Keratinocyte (primary cell): Measurements from ENCODE around the gene TSTD2. TPM values are rescaled to one million over a fixed set of nuclear protein-coding genes. Genes with fewer than 3 reads are reported as not detected.

ENCODE experiments used
- DNase-seq: peaks from one replicate; pipeline ENCODE4 v3.0.0-alpha.2; 2011; ENCODE audit warnings: low read depth, missing footprints, low spot score
- FAIRE-seq: peaks from 2 replicates; lab custom pipeline; 2011; peaks lifted over from hg19 to GRCh38; lab: Jason Lieb, UNC
- H2AFZ ChIP-seq: 2 replicates; pipeline ENCODE4 v1.6.0; 2012; ENCODE audit warnings: low read length, control low read depth, inconsistent platforms; ENCODE audit not compliant: control insufficient read depth
- H3K27ac ChIP-seq: 2 replicates; pipeline ENCODE4 v1.5.1; 2011; ENCODE audit warnings: low read length; ENCODE audit not compliant: control insufficient read depth, insufficient read depth
- H3K27me3 ChIP-seq: 3 replicates; pipeline ENCODE4 v1.6.0; 2011; ENCODE audit warnings: low read length; ENCODE audit not compliant: control insufficient read depth, insufficient read depth; ENCODE audit errors: extremely low read depth
- H3K36me3 ChIP-seq, 2 experiments: 2 replicates in 1 of 2; 3 replicates in 1 of 2; pipeline ENCODE4 v1.5.1; 2011; ENCODE audit warnings: low read length in 2 of 2, mild to moderate bottlenecking in 1 of 2; ENCODE audit not compliant: control insufficient read depth in 2 of 2, insufficient read depth in 2 of 2; ENCODE audit errors: extremely low read depth in 1 of 2
- H3K4me1 ChIP-seq: 3 replicates; pipeline ENCODE4 v1.5.1; 2011; ENCODE audit warnings: low read length; ENCODE audit not compliant: control insufficient read depth, insufficient read depth; ENCODE audit errors: extremely low read depth
- H3K4me2 ChIP-seq: 3 replicates; pipeline ENCODE4 v1.6.0; 2011; ENCODE audit warnings: low read depth, low read length; ENCODE audit not compliant: control insufficient read depth, insufficient read depth; ENCODE audit errors: extremely low read depth
- H3K4me3 ChIP-seq, 3 experiments: fragments of 200-600 bp in 1 of 3; sonication (generic) in 1 of 3; 2 replicates in 2 of 3; 3 replicates in 1 of 3; pipeline ENCODE4 v1.5.1; 2011 to 2016; ENCODE audit warnings: low read length in 3 of 3, mild to moderate bottlenecking in 3 of 3, control low read depth in 2 of 3, inconsistent platforms in 1 of 3, low read depth in 1 of 3, mixed read lengths in 1 of 3, mixed run types in 1 of 3, moderate library complexity in 1 of 3; ENCODE audit not compliant: control insufficient read depth in 2 of 3, insufficient read depth in 2 of 3; ENCODE audit errors: extremely low read depth in 1 of 3
- H3K79me2 ChIP-seq: 2 replicates; pipeline ENCODE4 v1.6.0; 2012; ENCODE audit warnings: low read length; ENCODE audit not compliant: control insufficient read depth, insufficient read depth
- H3K9ac ChIP-seq: 3 replicates; pipeline ENCODE4 v1.6.0; 2011; ENCODE audit warnings: low read length; ENCODE audit not compliant: control insufficient read depth, insufficient read depth; ENCODE audit errors: extremely low read depth
- H3K9me1 ChIP-seq: 3 replicates; pipeline ENCODE4 v1.6.0; 2011; ENCODE audit warnings: low read length; ENCODE audit not compliant: control insufficient read depth, insufficient read depth; ENCODE audit errors: extremely low read depth
- H3K9me3 ChIP-seq: 2 replicates; pipeline ENCODE4 v1.5.1; 2012; ENCODE audit warnings: low read depth, low read length; ENCODE audit not compliant: control insufficient read depth
- H4K20me1 ChIP-seq: 3 replicates; pipeline ENCODE4 v1.6.0; 2011; ENCODE audit warnings: low read length; ENCODE audit not compliant: control insufficient read depth, insufficient read depth; ENCODE audit errors: extremely low read depth
- EZH2 ChIP-seq: IDR thresholded peaks from one replicate; pipeline ENCODE4 v1.6.1; 2012; ENCODE audit warnings: inconsistent platforms, mild to moderate bottlenecking, low read length, moderate library complexity
- dilution Hi-C: fragments of 300-500 bp; cut with MboI; formaldehyde crosslinking; loops from one replicate; pipeline ENCODE4 v1.7.0; 2020; ENCODE audit warnings: low sequenced_read_pairs; ENCODE audit not compliant: extremely low pct_ligation_motif_present
- polyA plus RNA-seq, 5 experiments: library from polyadenylated mRNA; depleted of rRNA in 3 of 5; stranded (reverse) in 3 of 5; stranded (forward) in 1 of 5; unstranded in 1 of 5; fragments of >200 nt; gene quantifications; 1 replicate in 1 of 5; 2 replicates in 3 of 5; 3 replicates in 1 of 5; pipeline versions ENCODE4 v1.2.1 to v1.2.3, GENCODE V29; 2011 to 2012; ENCODE audit warnings: missing spikeins in 2 of 5, low read depth in 1 of 5, low replicate concordance in 1 of 5
- TF ChIP-seq, protein P1 (sequence below), 3 experiments: IDR thresholded peaks in 1 of 3; conservative IDR thresholded peaks in 1 of 3; optimal IDR thresholded peaks in 1 of 3; 2 replicates in 2 of 3; 3 replicates in 1 of 3; pipeline versions ENCODE3 to v1.5.1; 2011; ENCODE audit warnings: low read length in 3 of 3, mild to moderate bottlenecking in 3 of 3, moderate library complexity in 2 of 3, control low read depth in 1 of 3, inconsistent platforms in 1 of 3; ENCODE audit not compliant: insufficient read depth in 2 of 3; ENCODE audit errors: extremely low read depth in 1 of 3

Gene TSTD2
- polyA plus RNA-seq, 1 donor (not counting 4 experiments of a cell fraction or from before 2014, with no cell fraction given), result 17.2 TPM

DNA sequence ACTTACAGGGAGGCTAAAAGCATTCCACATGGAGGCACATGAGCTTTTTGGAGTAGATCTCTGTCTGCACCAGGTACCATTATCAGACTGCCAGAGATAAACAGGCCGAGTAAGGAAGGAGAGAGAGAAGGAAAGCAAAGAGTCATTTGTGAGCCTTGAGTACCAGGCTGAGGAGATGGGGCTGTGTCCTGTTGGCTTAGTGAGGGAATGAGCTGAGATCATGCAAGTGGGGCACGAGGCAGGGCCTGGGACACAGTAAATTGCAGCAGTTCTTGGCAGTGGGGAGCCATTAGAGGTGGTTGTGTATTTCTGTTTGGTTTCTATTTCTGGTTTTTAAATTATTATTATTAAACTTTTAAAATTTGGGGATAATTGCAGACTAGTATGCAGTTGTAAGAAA, 53.3 kb downstream of the TSTD2 start:
- no peaks in the 10 kb centered on the region for H3K27me3 ChIP-seq
- dilution Hi-C loops, result no loop called here
- H3K9me1 ChIP-seq, result no peaks in the 10 kb centered on the region
- no peak for DNase-seq
- no peak for FAIRE-seq
- H4K20me1 ChIP-seq, result no peaks in the 10 kb centered on the region
- H3K27ac ChIP-seq, result no peak overlapping the region
- H3K4me3 ChIP-seq, result no peak overlapping the region
- H3K9me3 ChIP-seq, result no peaks in the 10 kb centered on the region
- H3K4me2 ChIP-seq, result no peak overlapping the region
- no peaks in the 10 kb centered on the region for H3K79me2 ChIP-seq
- no peak overlapping the region for H3K9ac ChIP-seq
- TF ChIP-seq, protein P1, sequence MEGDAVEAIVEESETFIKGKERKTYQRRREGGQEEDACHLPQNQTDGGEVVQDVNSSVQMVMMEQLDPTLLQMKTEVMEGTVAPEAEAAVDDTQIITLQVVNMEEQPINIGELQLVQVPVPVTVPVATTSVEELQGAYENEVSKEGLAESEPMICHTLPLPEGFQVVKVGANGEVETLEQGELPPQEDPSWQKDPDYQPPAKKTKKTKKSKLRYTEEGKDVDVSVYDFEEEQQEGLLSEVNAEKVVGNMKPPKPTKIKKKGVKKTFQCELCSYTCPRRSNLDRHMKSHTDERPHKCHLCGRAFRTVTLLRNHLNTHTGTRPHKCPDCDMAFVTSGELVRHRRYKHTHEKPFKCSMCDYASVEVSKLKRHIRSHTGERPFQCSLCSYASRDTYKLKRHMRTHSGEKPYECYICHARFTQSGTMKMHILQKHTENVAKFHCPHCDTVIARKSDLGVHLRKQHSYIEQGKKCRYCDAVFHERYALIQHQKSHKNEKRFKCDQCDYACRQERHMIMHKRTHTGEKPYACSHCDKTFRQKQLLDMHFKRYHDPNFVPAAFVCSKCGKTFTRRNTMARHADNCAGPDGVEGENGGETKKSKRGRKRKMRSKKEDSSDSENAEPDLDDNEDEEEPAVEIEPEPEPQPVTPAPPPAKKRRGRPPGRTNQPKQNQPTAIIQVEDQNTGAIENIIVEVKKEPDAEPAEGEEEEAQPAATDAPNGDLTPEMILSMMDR (optimal IDR thresholded peaks at IDR 0.05 in 1 of 3, IDR thresholded peaks at IDR 0.05 in 1 of 3, conservative IDR thresholded peaks at IDR 0.05 in 1 of 3; ENCODE audit: extremely low read depth in 1 of 3, insufficient read depth in 2 of 3, low read length in 3 of 3), result no peak
- no peak for TF ChIP-seq EZH2
- H3K36me3 ChIP-seq, result no peaks in the 10 kb centered on the region
- no peaks in the 10 kb centered on the region for H3K4me1 ChIP-seq
- H2AFZ ChIP-seq, result no peak overlapping the region

DNA sequence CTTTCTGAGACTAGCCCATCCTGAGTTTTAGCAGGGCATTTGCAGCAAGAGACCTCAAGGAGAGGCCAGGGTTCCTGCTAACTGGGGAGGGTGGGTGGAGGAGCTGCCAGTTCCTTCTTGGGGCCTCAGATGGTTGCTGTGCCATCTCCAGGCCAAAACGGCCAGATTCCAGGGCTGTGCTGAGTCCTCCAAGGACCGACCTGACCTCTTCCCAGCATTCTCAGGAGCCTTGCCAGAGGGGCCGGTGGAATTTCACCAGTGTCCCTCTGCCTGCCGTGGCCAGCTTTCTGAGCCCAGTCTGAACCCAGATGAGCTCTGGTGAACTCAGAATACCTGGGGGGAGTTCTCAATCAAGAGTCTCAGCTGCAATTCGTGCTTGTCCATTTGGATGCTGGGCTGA, 54.3 kb downstream of the TSTD2 start:
- no peaks in the 10 kb centered on the region for H3K27me3 ChIP-seq
- no peaks in the 10 kb centered on the region for H3K9me1 ChIP-seq
- H3K9ac ChIP-seq, result no peak overlapping the region
- H3K4me2 ChIP-seq, result no peak overlapping the region
- H3K4me3 ChIP-seq, result no peak overlapping the region
- H3K79me2 ChIP-seq, result no peaks in the 10 kb centered on the region
- dilution Hi-C loops, result no loop called here
- H3K4me1 ChIP-seq, result no peaks in the 10 kb centered on the region
- no peak overlapping the region for H3K27ac ChIP-seq
- DNase-seq (no peak), FAIRE-seq (no peak)
- no peak overlapping the region for H2AFZ ChIP-seq
- TF ChIP-seq EZH2, result no peak
- TF ChIP-seq, protein P1 (optimal IDR thresholded peaks at IDR 0.05 in 1 of 3, IDR thresholded peaks at IDR 0.05 in 1 of 3, conservative IDR thresholded peaks at IDR 0.05 in 1 of 3; ENCODE audit: extremely low read depth in 1 of 3, insufficient read depth in 2 of 3, low read length in 3 of 3), result no peak
- no peaks in the 10 kb centered on the region for H3K9me3 ChIP-seq
- no peaks in the 10 kb centered on the region for H4K20me1 ChIP-seq
- no peaks in the 10 kb centered on the region for H3K36me3 ChIP-seq
